OCI-LY7 (cell line): Measurements from ENCODE around the gene ABCD3. TPM values are rescaled to one million over a fixed set of nuclear protein-coding genes. Genes with fewer than 3 reads are reported as not detected.

ENCODE experiments used
- BruUV-seq: library from RNA; stranded (reverse); fragments of 400-500 nt; replicated peaks from 2 replicates; lab custom pipeline; 2021; lab: Mats Ljungman, UMichigan
- CTCF ChIA-PET: fragments of 300-600 bp; sonication (Branson Sonifier 250); formaldehyde crosslinking; loops from one replicate; lab custom pipeline; 2022; ENCODE audit warnings: antibody characterized with exemption; ENCODE audit not compliant: unreplicated experiment; lab: Charles Lee
- POLR2A ChIA-PET: fragments of 300-600 bp; sonication (Branson Sonifier 250); formaldehyde crosslinking; loops from one replicate; lab custom pipeline; 2022; ENCODE audit warnings: antibody characterized with exemption; lab: Charles Lee
- DNase-seq: peaks from one replicate; pipeline ENCODE4 v3.0.0-alpha.2; 2015; ENCODE audit warnings: low spot score
- H2AFZ ChIP-seq: fragments of 200-600 bp; sonication (generic), shearing (Covaris generic); 2 replicates; pipeline ENCODE4 v1.6.1; 2014; ENCODE audit warnings: mild to moderate bottlenecking, antibody characterized with exemption, low read length, moderate library complexity
- H3K27ac ChIP-seq: fragments of 200-600 bp; sonication (generic); 2 replicates; pipeline ENCODE4 v1.5.1; 2014; ENCODE audit warnings: mixed run types, low read depth, mild to moderate bottlenecking, moderate library complexity, low read length, inconsistent platforms; ENCODE audit not compliant: poor library complexity, severe bottlenecking
- H3K36me3 ChIP-seq: fragments of 200-600 bp; sonication (generic); 2 replicates; pipeline ENCODE4 v1.6.1; 2014; ENCODE audit warnings: mild to moderate bottlenecking, antibody characterized with exemption, low read length, moderate library complexity, mixed read lengths; ENCODE audit not compliant: insufficient read depth
- H3K4me1 ChIP-seq: fragments of 200-600 bp; sonication (generic); 2 replicates; pipeline ENCODE4 v1.5.1; 2014; ENCODE audit warnings: mild to moderate bottlenecking, low read length; ENCODE audit not compliant: insufficient read depth, poor library complexity, severe bottlenecking
- H3K4me2 ChIP-seq: fragments of 200-600 bp; sonication (generic); 2 replicates; pipeline ENCODE4 v1.6.1; 2014; ENCODE audit warnings: mild to moderate bottlenecking, low read length
- H3K4me3 ChIP-seq: fragments of 200-600 bp; sonication (generic); 2 replicates; pipeline ENCODE4 v1.5.1; 2014; ENCODE audit warnings: mild to moderate bottlenecking, low read depth, low read length; ENCODE audit not compliant: poor library complexity, severe bottlenecking
- H3K79me2 ChIP-seq: fragments of 200-600 bp; sonication (generic); 2 replicates; pipeline ENCODE4 v1.6.1; 2016; ENCODE audit warnings: low read depth, mild to moderate bottlenecking, low read length, moderate library complexity, mixed read lengths; ENCODE audit not compliant: insufficient read depth
- H3K9me2 ChIP-seq: fragments of 200-600 bp; sonication (generic); 2 replicates; pipeline ENCODE4 v1.6.1; 2016; ENCODE audit warnings: mild to moderate bottlenecking, low read length, mixed read lengths; ENCODE audit not compliant: insufficient read depth
- H3K9me3 ChIP-seq: fragments of 200-600 bp; sonication (generic); 2 replicates; pipeline ENCODE4 v1.6.1; 2014; ENCODE audit warnings: mild to moderate bottlenecking, mixed run types, low read length, mixed read lengths
- H4K20me1 ChIP-seq: fragments of 200-600 bp; sonication (generic); 2 replicates; pipeline ENCODE4 v1.6.1; 2014; ENCODE audit warnings: mild to moderate bottlenecking, antibody characterized with exemption, low read length, moderate library complexity, mixed read lengths; ENCODE audit not compliant: insufficient read depth
- EZH2phosphoT487 ChIP-seq: fragments of 200-600 bp; sonication (generic); IDR thresholded peaks from 2 replicates; pipeline ENCODE4 v1.6.1; 2018; ENCODE audit warnings: low read depth, borderline replicate concordance, mild to moderate bottlenecking, mixed run types, antibody characterized with exemption, low read length, moderate library complexity, mixed read lengths
- intact Hi-C: fragments of 100-400 bp; cut with micrococcal nuclease; formaldehyde crosslinking; loops from one replicate; pipeline ENCODE4 v1.10.0; 2022; ENCODE audit not compliant: unreplicated experiment
- total RNA-seq, 2 experiments: library from RNA; depleted of rRNA in 1 of 2; stranded (reverse); fragments of >200 nt in 1 of 2; shearing (Covaris generic) in 1 of 2; gene quantifications; 2 replicates each; pipeline ENCODE4 v1.2.3, GENCODE V29; 2014 to 2022
- TF ChIP-seq, protein P1 (sequence below): fragments of 200-600 bp; sonication (generic); conservative IDR thresholded peaks from 2 replicates; pipeline ENCODE4 v1.5.1; 2014; ENCODE audit warnings: mild to moderate bottlenecking, antibody characterized with exemption, low read length, moderate library complexity, mixed read lengths

Gene ABCD3
- total RNA-seq, 2 experiments from 2014 or later = 18.3 to 33.8 TPM

DNA sequence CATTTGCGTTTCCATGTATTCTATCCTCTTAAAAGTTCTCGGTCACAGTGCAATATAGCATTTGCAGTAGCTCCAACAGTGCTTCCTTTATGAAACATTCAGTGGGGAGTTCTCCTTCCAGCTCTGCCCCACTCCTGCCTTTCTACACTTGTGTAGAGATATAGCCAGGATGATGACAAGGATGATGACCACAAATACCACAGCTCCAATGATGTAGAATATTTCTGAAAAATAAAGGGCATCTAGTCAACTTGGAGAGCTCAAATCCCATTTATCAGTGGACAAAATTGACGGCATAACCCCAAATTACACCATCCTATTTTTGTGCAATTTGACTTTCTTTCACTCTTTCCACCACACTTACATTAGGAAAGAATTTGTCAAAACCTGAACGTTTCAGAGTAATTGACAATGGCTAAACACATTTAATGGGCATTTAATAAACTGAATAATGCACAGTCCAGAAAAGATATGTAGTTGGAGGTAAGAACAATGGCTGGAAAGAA, 112.2 kb downstream of the ABCD3 start:
- H3K4me3 ChIP-seq = no peak overlapping the region
- no peak for DNase-seq
- no peaks in the 10 kb centered on the region for H3K9me3 ChIP-seq
- intact Hi-C loops = no loop called here
- no peaks in the 10 kb centered on the region for H3K4me1 ChIP-seq
- H3K9me2 ChIP-seq = no peaks in the 10 kb centered on the region
- no TSS peak for BruUV-seq
- no peak overlapping the region for H3K27ac ChIP-seq
- no peaks in the 10 kb centered on the region for H3K79me2 ChIP-seq
- H3K4me2 ChIP-seq = no peak overlapping the region
- H2AFZ ChIP-seq = no peak overlapping the region
- no peaks in the 10 kb centered on the region for H4K20me1 ChIP-seq
- POLR2A ChIA-PET = interaction anchor here (0.6 to 1.2 kb wide), 2 partner anchors 14 to 16 kb away, joined by 7 read pairs; no protein-coding TSS in a partner anchor
- TF ChIP-seq, protein P1, sequence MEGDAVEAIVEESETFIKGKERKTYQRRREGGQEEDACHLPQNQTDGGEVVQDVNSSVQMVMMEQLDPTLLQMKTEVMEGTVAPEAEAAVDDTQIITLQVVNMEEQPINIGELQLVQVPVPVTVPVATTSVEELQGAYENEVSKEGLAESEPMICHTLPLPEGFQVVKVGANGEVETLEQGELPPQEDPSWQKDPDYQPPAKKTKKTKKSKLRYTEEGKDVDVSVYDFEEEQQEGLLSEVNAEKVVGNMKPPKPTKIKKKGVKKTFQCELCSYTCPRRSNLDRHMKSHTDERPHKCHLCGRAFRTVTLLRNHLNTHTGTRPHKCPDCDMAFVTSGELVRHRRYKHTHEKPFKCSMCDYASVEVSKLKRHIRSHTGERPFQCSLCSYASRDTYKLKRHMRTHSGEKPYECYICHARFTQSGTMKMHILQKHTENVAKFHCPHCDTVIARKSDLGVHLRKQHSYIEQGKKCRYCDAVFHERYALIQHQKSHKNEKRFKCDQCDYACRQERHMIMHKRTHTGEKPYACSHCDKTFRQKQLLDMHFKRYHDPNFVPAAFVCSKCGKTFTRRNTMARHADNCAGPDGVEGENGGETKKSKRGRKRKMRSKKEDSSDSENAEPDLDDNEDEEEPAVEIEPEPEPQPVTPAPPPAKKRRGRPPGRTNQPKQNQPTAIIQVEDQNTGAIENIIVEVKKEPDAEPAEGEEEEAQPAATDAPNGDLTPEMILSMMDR = no peak
- no peak for TF ChIP-seq EZH2phosphoT487
- no peaks in the 10 kb centered on the region for H3K36me3 ChIP-seq
- CTCF ChIA-PET = no interaction called here

GRCh38 chr1:94531664-94532063, 113.5 kb downstream of the ABCD3 start:
- H4K20me1 ChIP-seq = no peaks in the 10 kb centered on the region
- H3K4me1 ChIP-seq = no peaks in the 10 kb centered on the region
- no peaks in the 10 kb centered on the region for H3K79me2 ChIP-seq
- no peak overlapping the region for H2AFZ ChIP-seq
- no peak overlapping the region for H3K4me3 ChIP-seq
- POLR2A ChIA-PET = no interaction called here
- TF ChIP-seq, protein P1 = no peak
- no peak for TF ChIP-seq EZH2phosphoT487
- no TSS peak for BruUV-seq
- no peak for DNase-seq
- no peak overlapping the region for H3K27ac ChIP-seq
- CTCF ChIA-PET = no interaction called here
- no peaks in the 10 kb centered on the region for H3K9me2 ChIP-seq
- no peak overlapping the region for H3K4me2 ChIP-seq
- intact Hi-C loops = no loop called here
- H3K9me3 ChIP-seq = no peaks in the 10 kb centered on the region
- H3K36me3 ChIP-seq = no peaks in the 10 kb centered on the region

- H3K27ac ChIP-seq = no peak overlapping the region
- no peak overlapping the region for H2AFZ ChIP-seq
- CTCF ChIA-PET = no interaction called here
- TF ChIP-seq, protein P1 = no peak
- no peak for TF ChIP-seq EZH2phosphoT487
- no peaks in the 10 kb centered on the region for H3K36me3 ChIP-seq
- no peaks in the 10 kb centered on the region for H3K79me2 ChIP-seq
- no peak overlapping the region for H3K4me2 ChIP-seq
- H3K4me3 ChIP-seq = no peak overlapping the region
- no peaks in the 10 kb centered on the region for H3K9me3 ChIP-seq
- POLR2A ChIA-PET = no interaction called here
- intact Hi-C loops = no loop called here
- H4K20me1 ChIP-seq = no peaks in the 10 kb centered on the region
- BruUV-seq = no TSS peak
- no peaks in the 10 kb centered on the region for H3K9me2 ChIP-seq
- H3K4me1 ChIP-seq = no peaks in the 10 kb centered on the region
- no peak for DNase-seq
These were observed 113.9 kb downstream of the ABCD3 start for GRCh38 chr1:94532077-94532476.
